Lung (tissue), 12 donors: ENCODE data around the gene LPAR3. TPM values are rescaled to one million over a fixed set of nuclear protein-coding genes. Genes with fewer than 3 reads are reported as not detected.

Experiments used
- ATAC-seq: fragments of 200-7000 bp; cut with Tn5 transposase; one replicate; pipeline ENCODE4 v1.9.1; 2020; ENCODE audit warnings: moderate number of reproducible peaks; ENCODE audit not compliant: insufficient read depth, low FRiP score
- DNase-seq, 3 donors: peaks; one replicate each; pipeline ENCODE4 v3.0.0-alpha.2; 2013 to 2017
- H3K27ac ChIP-seq, 2 donors: one replicate each; pipeline ENCODE4 v1.5.1; 2013; ENCODE audit warnings: mild to moderate bottlenecking in 2 of 2, moderate library complexity in 2 of 2, control low read depth in 1 of 2, inconsistent platforms in 1 of 2, low read depth in 1 of 2, low read length in 1 of 2
- H3K27me3 ChIP-seq, 3 donors: one replicate each; pipeline ENCODE4 v1.5.1; 2013; ENCODE audit warnings: low read length in 2 of 3; ENCODE audit not compliant: control insufficient read depth in 3 of 3, insufficient read depth in 3 of 3
- H3K36me3 ChIP-seq, 4 donors: one replicate each; pipeline ENCODE4 v1.5.1; 2013; ENCODE audit warnings: low read length in 4 of 4, mild to moderate bottlenecking in 1 of 4, moderate library complexity in 1 of 4; ENCODE audit not compliant: control insufficient read depth in 4 of 4, insufficient read depth in 4 of 4
- H3K4me1 ChIP-seq, 5 donors: one replicate each; pipeline ENCODE4 v1.5.1; 2013; ENCODE audit warnings: low read length in 5 of 5, mild to moderate bottlenecking in 2 of 5, moderate library complexity in 1 of 5; ENCODE audit not compliant: control insufficient read depth in 5 of 5, insufficient read depth in 5 of 5
- H3K4me3 ChIP-seq: one replicate; pipeline ENCODE4 v1.5.1; 2013; ENCODE audit warnings: mild to moderate bottlenecking, control low read depth, moderate library complexity
- H3K9ac ChIP-seq, 2 donors: one replicate each; pipeline ENCODE4 v1.5.1; 2013; ENCODE audit warnings: low read length in 2 of 2, control low read depth in 1 of 2; ENCODE audit not compliant: insufficient read depth in 1 of 2
- H3K9me3 ChIP-seq, 4 donors: one replicate each; pipeline ENCODE4 v1.5.1; 2013; ENCODE audit warnings: low read length in 3 of 4, mild to moderate bottlenecking in 1 of 4, moderate library complexity in 1 of 4; ENCODE audit not compliant: control insufficient read depth in 4 of 4, insufficient read depth in 3 of 4
- CTCF ChIP-seq: IDR thresholded peaks from 2 replicates; pipeline ENCODE4 v1.5.1; 2012; ENCODE audit warnings: mild to moderate bottlenecking; ENCODE audit errors: control extremely low read depth, extremely low read depth
- WGBS, 2 donors: extraction: QIAGEN DNeasy Blood & Tissue Kit; methylation state at CpG; one replicate each; pipeline ENCODE4 v1.1.7; 2013; 5-methylcytosine and 5-hydroxymethylcytosine counted together
- polyA plus RNA-seq, 2 donors: library from polyadenylated mRNA; stranded (reverse); fragments of 200-250 nt; gene quantifications; one replicate each; pipeline ENCODE4 v1.2.1, GENCODE V29; 2013
- total RNA-seq, 2 donors: library from RNA; depleted of rRNA in 1 of 2; stranded (reverse); fragments of >200 nt in 1 of 2; gene quantifications; one replicate each; pipeline ENCODE4 v1.2.1, GENCODE V29; 2014 to 2021
- donor health status: control.
- donor health status: control.
- donor health status: Bipolar disorder and iron deficiency.
- donor health status: healthy.
- donor health status: DM: yes; HTN: yes; CAD: no.

LPAR3 gene
- total and polyA plus RNA-seq, 4 donors: 0.98 to 8.3 (median 5.3) TPM

GRCh38 chr1:84861988-84862644 lies 30.9 kb downstream of the LPAR3 start:
- Histone ChIP-seq H3K27me3 (peaks cover 0 to 2% (median 0%) of the 10 kb centered on the region in 3 donors), H3K27ac (no peak overlapping the region), H3K4me3 (no peak overlapping the region), H3K4me1 (peaks cover 0 to 3% (median 0%) of the 10 kb centered on the region in 5 donors), H3K9ac (no peak overlapping the region), H3K36me3 (no peaks in the 10 kb centered on the region), H3K9me3 (peaks cover 0 to 2% (median 0%) of the 10 kb centered on the region in 4 donors)
- no peak for TF ChIP-seq CTCF
- ATAC-seq (no peak), DNase-seq (no peak)
- WGBS, 2 donors: 76 to 83% methylated on average over 6 of the region's 6 CpGs

GRCh38 chr1:84861516-84861915 lies 31.5 kb downstream of the LPAR3 start:
- WGBS, 2 donors: 16 to 24% methylated on average over 1 of the region's 1 CpG
- Histone ChIP-seq H3K9ac (no peak overlapping the region), H3K4me1 (peaks cover 0 to 3% (median 1%) of the 10 kb centered on the region in 5 donors), H3K36me3 (no peaks in the 10 kb centered on the region), H3K9me3 (peaks cover 0 to 2% (median 0%) of the 10 kb centered on the region in 4 donors), H3K4me3 (no peak overlapping the region), H3K27me3 (no peaks in the 10 kb centered on the region), H3K27ac (no peak overlapping the region)
- DNase-seq (no peak), ATAC-seq (no peak)
- no peak for TF ChIP-seq CTCF

- H3K27me3 ChIP-seq: no peaks in the 10 kb centered on the region
- H3K4me1 ChIP-seq: peaks cover 0 to 10% (median 9%) of the 10 kb centered on the region in 5 donors
- no peak overlapping the region for H3K27ac ChIP-seq
- 83 to 88% methylated on average over 4 of the region's 4 CpGs for WGBS, 2 donors
- peaks cover 0 to 2% (median 0%) of the 10 kb centered on the region in 4 donors for H3K9me3 ChIP-seq
- TF ChIP-seq CTCF: no peak
- DNase-seq: no peak
- H3K36me3 ChIP-seq: no peaks in the 10 kb centered on the region
- ATAC-seq: no peak
- no peak overlapping the region for H3K4me3 ChIP-seq
- no peak overlapping the region for H3K9ac ChIP-seq
These were observed 33.1 kb downstream of the LPAR3 start for GRCh38 chr1:84859866-84860265.
